Measurements from ENCODE around the gene HSPH1. TPM values are rescaled to one million over a fixed set of nuclear protein-coding genes. Genes with fewer than 3 reads are reported as not detected.

Gene HSPH1
- polyA plus RNA-seq, 1 donor from 2014 or later: 112 TPM

- H3K27me3 ChIP-seq (ENCODE audit: insufficient read depth, low read depth, low read length): no peaks in the 10 kb centered on the region
- no peaks in the 10 kb centered on the region for H3K9me2 ChIP-seq (ENCODE audit: insufficient read depth, low read length)
- H4K20me1 ChIP-seq (ENCODE audit: insufficient read depth): no peaks in the 10 kb centered on the region
- H3F3A ChIP-seq (ENCODE audit: insufficient read depth, low read length, poor library complexity, severe bottlenecking): no peaks in the 10 kb centered on the region
- H3K36me3 ChIP-seq (ENCODE audit: insufficient read depth, low read length): no peaks in the 10 kb centered on the region
- no peak overlapping the region for H2AFZ ChIP-seq (ENCODE audit: low read depth, low read length)
- TF ChIP-seq EP300 (conservative IDR thresholded peaks at IDR 0.05; ENCODE audit: poor library complexity, severe bottlenecking) (no peak), EZH2 (IDR thresholded peaks at IDR 0.05; ENCODE audit: borderline replicate concordance, insufficient read depth, low read length, poor library complexity, severe bottlenecking) (no peak), TAF1 (IDR thresholded peaks at IDR 0.05; ENCODE audit: low read depth) (no peak), POLR2AphosphoS5 (IDR thresholded peaks at IDR 0.05) (no peak), CTCF (IDR thresholded peaks at IDR 0.05; ENCODE audit: poor library complexity, severe bottlenecking) (no peak), MXI1 (conservative IDR thresholded peaks at IDR 0.05; ENCODE audit: poor library complexity, severe bottlenecking) (no peak), REST (IDR thresholded peaks at IDR 0.05; ENCODE audit: borderline replicate concordance) (no peak), SMC3 (conservative IDR thresholded peaks at IDR 0.05; ENCODE audit: poor library complexity) (no peak), RAD21 (conservative IDR thresholded peaks at IDR 0.05) (no peak)
- no peaks in the 10 kb centered on the region for H3K79me2 ChIP-seq (replicated peaks; ENCODE audit: insufficient read depth, low read length)
- no peak overlapping the region for H3K4me2 ChIP-seq (ENCODE audit: low read length)
- no peak overlapping the region for H3K9ac ChIP-seq (ENCODE audit: low read length)
- no peak overlapping the region for H3K27ac ChIP-seq (ENCODE audit: low read length)
- H3K9me3 ChIP-seq (ENCODE audit: low read length): no peaks in the 10 kb centered on the region
- no peak overlapping the region for H3K4me3 ChIP-seq (ENCODE audit: low read length)
Observed at GRCh38 chr13:31209172-31209840, 47.6 kb upstream of the HSPH1 start.

- H3K9me3 ChIP-seq (ENCODE audit: low read length): no peaks in the 10 kb centered on the region
- no peaks in the 10 kb centered on the region for H3K79me2 ChIP-seq (replicated peaks; ENCODE audit: insufficient read depth, low read length)
- H3F3A ChIP-seq (ENCODE audit: insufficient read depth, low read length, poor library complexity, severe bottlenecking): no peaks in the 10 kb centered on the region
- no peak overlapping the region for H3K4me3 ChIP-seq (ENCODE audit: low read length)
- no peaks in the 10 kb centered on the region for H3K27me3 ChIP-seq (ENCODE audit: insufficient read depth, low read depth, low read length)
- no peaks in the 10 kb centered on the region for H4K20me1 ChIP-seq (ENCODE audit: insufficient read depth)
- H2AFZ ChIP-seq (ENCODE audit: low read depth, low read length): no peak overlapping the region
- no peaks in the 10 kb centered on the region for H3K36me3 ChIP-seq (ENCODE audit: insufficient read depth, low read length)
- no peaks in the 10 kb centered on the region for H3K9me2 ChIP-seq (ENCODE audit: insufficient read depth, low read length)
- H3K9ac ChIP-seq (ENCODE audit: low read length): no peak overlapping the region
- TF ChIP-seq REST (IDR thresholded peaks at IDR 0.05; ENCODE audit: borderline replicate concordance): no peak
- no peak for TF ChIP-seq CTCF (IDR thresholded peaks at IDR 0.05; ENCODE audit: poor library complexity, severe bottlenecking)
- TF ChIP-seq EP300 (conservative IDR thresholded peaks at IDR 0.05; ENCODE audit: poor library complexity, severe bottlenecking): no peak
- H3K4me2 ChIP-seq (ENCODE audit: low read length): no peak overlapping the region
- H3K27ac ChIP-seq (ENCODE audit: low read length): no peak overlapping the region
Observed at GRCh38 chr13:31208559-31209122, 46.9 kb upstream of the HSPH1 start.

Data from neural cell (in vitro differentiated cells).